Activated CD8-positive, alpha-beta T cell treated with anti-CD3 and anti-CD28 coated beads, Interleukin-2, amount 10 ng/mL, durations not matched to agents 7 days and 5 days (primary cell): ENCODE measurements around the gene ZFYVE21. TPM values are rescaled to one million over a fixed set of nuclear protein-coding genes. Genes with fewer than 3 reads are reported as not detected.

Experiments
- ATAC-seq: fragments of 150-1000 bp; cut with Tn5 transposase; one replicate; pipeline ENCODE4 v1.10.0; 2021; ENCODE audit warnings: moderate library complexity
- CTCF ChIA-PET: fragments of 350-600 bp; sonication (Branson Sonifier 250); formaldehyde crosslinking; loops from one replicate; lab custom pipeline; 2021; ENCODE audit warnings: antibody characterized with exemption; lab: Charles Lee
- POLR2A ChIA-PET: fragments of 350-600 bp; sonication (Branson Sonifier 250); formaldehyde crosslinking; loops from one replicate; lab custom pipeline; 2021; ENCODE audit warnings: antibody characterized with exemption; lab: Charles Lee
- DNase-seq: peaks from one replicate; pipeline ENCODE4 v3.0.0-alpha.2; 2020
- H3K27ac Mint-ChIP-seq: one replicate; pipeline ENCODE4 v1.8.0; 2021; ENCODE audit warnings: mild to moderate bottlenecking, mixed read lengths
- H3K27me3 Mint-ChIP-seq: one replicate; pipeline ENCODE4 v1.8.0; 2021; ENCODE audit warnings: low read depth, mixed read lengths
- H3K36me3 Mint-ChIP-seq: one replicate; pipeline ENCODE4 v1.8.0; 2021; ENCODE audit warnings: low read depth, mixed read lengths
- H3K4me1 Mint-ChIP-seq: one replicate; pipeline ENCODE4 v1.8.0; 2021; ENCODE audit warnings: low read depth, mixed read lengths
- H3K4me3 Mint-ChIP-seq: one replicate; pipeline ENCODE4 v1.8.0; 2021; ENCODE audit warnings: mild to moderate bottlenecking, mixed read lengths
- H3K9me3 Mint-ChIP-seq: one replicate; pipeline ENCODE4 v1.8.0; 2022; ENCODE audit warnings: mixed read lengths; ENCODE audit not compliant: insufficient read depth
- total RNA-seq, 2 experiments: library from RNA; stranded (reverse); gene quantifications; one replicate each; pipeline ENCODE4 v1.2.3, GENCODE V29; 2021

ZFYVE21 gene
- total RNA-seq, 2 experiments from 2014 or later: 16.7 to 17.4 TPM

- Mint-ChIP-seq H3K27ac (no peak overlapping the region), H3K36me3 (peaks cover 6% of the 10 kb centered on the region), H3K4me3 (no peak overlapping the region), H3K27me3 (no peaks in the 10 kb centered on the region), H3K9me3 (no peaks in the 10 kb centered on the region), H3K4me1 (peaks cover 34% of the 10 kb centered on the region)
- CTCF ChIA-PET: no interaction called here
- DNase-seq (no peak), ATAC-seq (no peak)
- POLR2A ChIA-PET: no interaction called here
Measured at GRCh38 chr14:103719751-103720150, 4.1 kb downstream of the ZFYVE21 start.

- DNase-seq (no peak), ATAC-seq (no peak)
- Mint-ChIP-seq H3K27ac (no peak overlapping the region), H3K4me1 (peaks cover 31% of the 10 kb centered on the region), H3K9me3 (no peaks in the 10 kb centered on the region), H3K4me3 (no peak overlapping the region), H3K27me3 (no peaks in the 10 kb centered on the region), H3K36me3 (peaks cover 4% of the 10 kb centered on the region)
- CTCF ChIA-PET: no interaction called here
- POLR2A ChIA-PET: no interaction called here
Measured at GRCh38 chr14:103721334-103722120, 5.9 kb downstream of the ZFYVE21 start.

GRCh38 chr14:103723748-103724081, 8.1 kb downstream of the ZFYVE21 start:
- ATAC-seq: no peak
- H3K9me3 Mint-ChIP-seq: no peaks in the 10 kb centered on the region
- ChIA-PET CTCF (no interaction called here), POLR2A (no interaction called here)
- H3K4me3 Mint-ChIP-seq: no peak overlapping the region
- H3K27ac Mint-ChIP-seq: no peak overlapping the region
- peaks cover 11% of the 10 kb centered on the region for H3K4me1 Mint-ChIP-seq
- peaks cover under 1% of the 10 kb centered on the region for H3K36me3 Mint-ChIP-seq
- no peak for DNase-seq
- no peaks in the 10 kb centered on the region for H3K27me3 Mint-ChIP-seq

- H3K36me3 Mint-ChIP-seq: peaks cover 4% of the 10 kb centered on the region
- DNase-seq (no peak), ATAC-seq (no peak)
- peaks cover 9% of the 10 kb centered on the region for H3K4me1 Mint-ChIP-seq
- no peaks in the 10 kb centered on the region for H3K9me3 Mint-ChIP-seq
- H3K27me3 Mint-ChIP-seq: no peaks in the 10 kb centered on the region
- ChIA-PET CTCF (no interaction called here), POLR2A (no interaction called here)
- no peak overlapping the region for H3K27ac Mint-ChIP-seq
- H3K4me3 Mint-ChIP-seq: no peak overlapping the region
Measured at GRCh38 chr14:103724116-103724515, 8.5 kb downstream of the ZFYVE21 start.

- Mint-ChIP-seq H3K4me3 (no peak overlapping the region), H3K9me3 (no peaks in the 10 kb centered on the region), H3K4me1 (peaks cover under 1% of the 10 kb centered on the region), H3K36me3 (peaks cover 11% of the 10 kb centered on the region), H3K27ac (no peak overlapping the region), H3K27me3 (no peaks in the 10 kb centered on the region)
- DNase-seq (no peak), ATAC-seq (no peak)
- ChIA-PET POLR2A (no interaction called here), CTCF (no interaction called here)
Measured at GRCh38 chr14:103725001-103725682, 9.5 kb downstream of the ZFYVE21 start.

- CTCF ChIA-PET: interaction anchor here (0.6 kb wide), 1 partner anchor 224 kb away, joined by 3 read pairs; no protein-coding TSS in a partner anchor
Measured at GRCh38 chr14:103725739-103726395, 10.3 kb downstream of the ZFYVE21 start.

GRCh38 chr14:103726474-103726873, 10.9 kb downstream of the ZFYVE21 start:
- ChIA-PET POLR2A (interaction anchor here (0.7 kb wide), 1 partner anchor 32 kb away, joined by 3 read pairs; no protein-coding TSS in a partner anchor), CTCF (interaction anchor here (0.6 kb wide), 1 partner anchor 225 kb away, joined by 3 read pairs; no protein-coding TSS in a partner anchor)
- ATAC-seq: no peak
- H3K4me3 Mint-ChIP-seq: no peak overlapping the region
- H3K4me1 Mint-ChIP-seq: no peaks in the 10 kb centered on the region
- no peaks in the 10 kb centered on the region for H3K27me3 Mint-ChIP-seq
- peaks cover 11% of the 10 kb centered on the region for H3K36me3 Mint-ChIP-seq
- DNase-seq: no peak
- H3K27ac Mint-ChIP-seq: no peak overlapping the region
- no peaks in the 10 kb centered on the region for H3K9me3 Mint-ChIP-seq

More at GRCh38 chr14:103725739-103726395, 10.3 kb downstream of the ZFYVE21 start:
- no peaks in the 10 kb centered on the region for H3K9me3 Mint-ChIP-seq
- ATAC-seq (no peak), DNase-seq (no peak)
- H3K4me1 Mint-ChIP-seq: no peaks in the 10 kb centered on the region
- no peak overlapping the region for H3K4me3 Mint-ChIP-seq
- peaks cover 11% of the 10 kb centered on the region for H3K36me3 Mint-ChIP-seq
- POLR2A ChIA-PET: interaction anchor here (0.7 kb wide), 1 partner anchor 32 kb away, joined by 3 read pairs; no protein-coding TSS in a partner anchor
- H3K27ac Mint-ChIP-seq: no peak overlapping the region
- no peaks in the 10 kb centered on the region for H3K27me3 Mint-ChIP-seq

GRCh38 chr14:103727313-103727980, 11.8 kb downstream of the ZFYVE21 start:
- no peak overlapping the region for H3K27ac Mint-ChIP-seq
- no peak for ATAC-seq
- H3K27me3 Mint-ChIP-seq: no peaks in the 10 kb centered on the region
- no peaks in the 10 kb centered on the region for H3K4me1 Mint-ChIP-seq
- POLR2A ChIA-PET: no interaction called here
- CTCF ChIA-PET: no interaction called here
- no peaks in the 10 kb centered on the region for H3K9me3 Mint-ChIP-seq
- DNase-seq: no peak
- no peak overlapping the region for H3K4me3 Mint-ChIP-seq
- peaks cover 11% of the 10 kb centered on the region for H3K36me3 Mint-ChIP-seq

- Mint-ChIP-seq H3K27ac (no peak overlapping the region), H3K4me1 (no peaks in the 10 kb centered on the region), H3K9me3 (no peaks in the 10 kb centered on the region), H3K4me3 (no peak overlapping the region), H3K27me3 (no peaks in the 10 kb centered on the region), H3K36me3 (peaks cover 12% of the 10 kb centered on the region)
- DNase-seq: no peak
- POLR2A ChIA-PET: interaction anchor here (0.5 kb wide), 1 partner anchor 19 kb away, joined by 4 read pairs; no protein-coding TSS in a partner anchor
- no peak for ATAC-seq
- CTCF ChIA-PET: no interaction called here
Measured at GRCh38 chr14:103728141-103728540, 12.5 kb downstream of the ZFYVE21 start.

GRCh38 chr14:103728721-103729120, 13.1 kb downstream of the ZFYVE21 start:
- Mint-ChIP-seq H3K36me3 (peaks cover 12% of the 10 kb centered on the region), H3K9me3 (no peaks in the 10 kb centered on the region), H3K4me1 (no peaks in the 10 kb centered on the region), H3K27me3 (no peaks in the 10 kb centered on the region), H3K4me3 (no peak overlapping the region), H3K27ac (no peak overlapping the region)
- POLR2A ChIA-PET: no interaction called here
- CTCF ChIA-PET: no interaction called here
- ATAC-seq (no peak), DNase-seq (no peak)

GRCh38 chr14:103729496-103730448, 14.2 kb downstream of the ZFYVE21 start:
- no peak overlapping the region for H3K4me3 Mint-ChIP-seq
- no peak overlapping the region for H3K27ac Mint-ChIP-seq
- no peak for ATAC-seq
- H3K4me1 Mint-ChIP-seq: no peaks in the 10 kb centered on the region
- H3K36me3 Mint-ChIP-seq: peaks cover 12% of the 10 kb centered on the region
- H3K9me3 Mint-ChIP-seq: no peaks in the 10 kb centered on the region
- H3K27me3 Mint-ChIP-seq: no peaks in the 10 kb centered on the region
- DNase-seq: no peak
- POLR2A ChIA-PET: no interaction called here
- CTCF ChIA-PET: no interaction called here
